GM23338 (cell line): Measurements from ENCODE around the gene RNF145. TPM values are rescaled to one million over a fixed set of nuclear protein-coding genes. Genes with fewer than 3 reads are reported as not detected.
"Not testable (repeated sequence)": the region's sequence is repeated elsewhere in the genome, so short reads cannot be mapped to it uniquely, and the experiment has no call there.

Source experiments
- ATAC-seq: fragments of 200-7000 bp; cut with Tn5 transposase; 3 replicates; pipeline ENCODE4 v1.9.1; 2020
- DNase-seq: peaks from one replicate; pipeline ENCODE4 v3.0.0-alpha.2; 2015; ENCODE audit warnings: low spot score
- H2AFZ ChIP-seq: fragments of 200-600 bp; sonication (generic); 2 replicates; pipeline ENCODE4 v1.8.0; 2016; ENCODE audit warnings: antibody characterized with exemption, mild to moderate bottlenecking, moderate library complexity
- H3F3A ChIP-seq: fragments of 200-600 bp; sonication (generic); replicated peaks from 2 replicates; pipeline ENCODE4 v1.8.0; 2017; ENCODE audit warnings: antibody characterized with exemption, mixed run types, low read depth
- H3K27ac ChIP-seq: fragments of 200-600 bp; sonication (generic); 2 replicates; pipeline ENCODE4 v1.6.1; 2016; ENCODE audit warnings: low read depth
- H3K27me3 ChIP-seq: fragments of 200-600 bp; sonication (generic); 2 replicates; pipeline ENCODE4 v1.8.0; 2016; ENCODE audit warnings: mild to moderate bottlenecking, mixed run types, moderate library complexity; ENCODE audit not compliant: insufficient read depth
- H3K36me3 ChIP-seq: fragments of 200-600 bp; sonication (generic); 2 replicates; pipeline ENCODE4 v1.8.0; 2016; ENCODE audit warnings: mild to moderate bottlenecking; ENCODE audit not compliant: insufficient read depth
- H3K4me1 ChIP-seq: fragments of 200-600 bp; sonication (generic); 2 replicates; pipeline ENCODE4 v1.8.0; 2016; ENCODE audit warnings: mild to moderate bottlenecking, moderate library complexity; ENCODE audit not compliant: insufficient read depth
- H3K4me2 ChIP-seq: fragments of 200-600 bp; sonication (generic); 2 replicates; pipeline ENCODE4 v1.7.1; 2017; ENCODE audit warnings: mixed run types
- H3K4me3 ChIP-seq: fragments of 200-600 bp; sonication (generic); 2 replicates; pipeline ENCODE4 v1.6.1; 2016; ENCODE audit warnings: mixed run types
- H3K79me2 ChIP-seq: fragments of 200-600 bp; sonication (generic); replicated peaks from 2 replicates; pipeline ENCODE4 v1.8.0; 2017; ENCODE audit warnings: mild to moderate bottlenecking; ENCODE audit not compliant: insufficient read depth
- H3K9me2 ChIP-seq: fragments of 200-600 bp; sonication (generic); 2 replicates; pipeline ENCODE4 v1.8.0; 2017; ENCODE audit not compliant: insufficient read depth
- H4K20me1 ChIP-seq: fragments of 200-600 bp; sonication (generic); replicated peaks from 2 replicates; pipeline ENCODE4 v1.8.0; 2017; ENCODE audit warnings: mild to moderate bottlenecking; ENCODE audit not compliant: insufficient read depth
- H3K27ac Mint-ChIP-seq: 2 replicates; pipeline ENCODE4 v1.8.0; 2020; ENCODE audit warnings: inconsistent platforms, mild to moderate bottlenecking, moderate library complexity, mixed read lengths
- H3K27me3 Mint-ChIP-seq: 3 replicates; pipeline ENCODE4 v1.8.0; 2022; ENCODE audit warnings: low read depth, mild to moderate bottlenecking, moderate library complexity, mixed read lengths, inconsistent platforms; ENCODE audit not compliant: insufficient read depth, poor library complexity
- H3K36me3 Mint-ChIP-seq: 3 replicates; pipeline ENCODE4 v1.8.0; 2021; ENCODE audit warnings: low read depth, mild to moderate bottlenecking, inconsistent platforms, moderate library complexity, mixed read lengths
- H3K4me1 Mint-ChIP-seq: 3 replicates; pipeline ENCODE4 v1.8.0; 2020; ENCODE audit warnings: mild to moderate bottlenecking, inconsistent platforms, mixed read lengths
- H3K4me3 Mint-ChIP-seq: 3 replicates; pipeline ENCODE4 v1.8.0; 2021; ENCODE audit warnings: moderate library complexity, mild to moderate bottlenecking, inconsistent platforms, mixed read lengths
- H3K9me3 Mint-ChIP-seq: 3 replicates; pipeline ENCODE4 v1.8.0; 2020; ENCODE audit warnings: moderate library complexity, mild to moderate bottlenecking, inconsistent platforms, mixed read lengths
- CREB1 ChIP-seq: fragments of 250-450 bp; sonication (Bioruptor Pico); IDR thresholded peaks from 2 replicates; pipeline ENCODE4 v1.5.0; 2020; ENCODE audit warnings: low read depth, mild to moderate bottlenecking, moderate library complexity
- CTCF ChIP-seq, 2 experiments: fragments of 200-600 bp in 1 of 2; sonication (generic) in 1 of 2; conservative IDR thresholded peaks; 2 replicates each; pipeline versions ENCODE4 v1.5.1 to v1.6.1; 2016 to 2017; ENCODE audit warnings: antibody characterized with exemption in 2 of 2, low read depth in 2 of 2, mild to moderate bottlenecking in 2 of 2, moderate library complexity in 1 of 2
- ETS1 ChIP-seq: IDR thresholded peaks from 2 replicates; pipeline ENCODE4 v1.6.1; 2016; ENCODE audit warnings: antibody characterized with exemption
- JUNB ChIP-seq: IDR thresholded peaks from one replicate; pipeline ENCODE4 v1.6.1; 2016; ENCODE audit warnings: antibody characterized with exemption; ENCODE audit not compliant: unreplicated experiment
- NANOG ChIP-seq: IDR thresholded peaks from 2 replicates; pipeline ENCODE4 v1.6.1; 2016; ENCODE audit warnings: antibody characterized with exemption, borderline replicate concordance
- REST ChIP-seq: IDR thresholded peaks from one replicate; pipeline ENCODE4 v1.6.1; 2018; ENCODE audit warnings: antibody characterized with exemption; ENCODE audit not compliant: unreplicated experiment
- STAT1 ChIP-seq: IDR thresholded peaks from one replicate; pipeline ENCODE4 v1.6.1; 2016; ENCODE audit warnings: antibody characterized with exemption; ENCODE audit not compliant: unreplicated experiment
- ZNF114 ChIP-seq: fragments of 250-450 bp; sonication (Bioruptor Pico); IDR thresholded peaks from 2 replicates; pipeline ENCODE4 v1.5.0; 2020; ENCODE audit warnings: mild to moderate bottlenecking, moderate library complexity
- ZNF462 ChIP-seq: fragments of 250-450 bp; sonication (Bioruptor Pico); IDR thresholded peaks from 2 replicates; pipeline ENCODE4 v1.5.0; 2020; ENCODE audit warnings: mild to moderate bottlenecking, moderate library complexity
- polyA plus RNA-seq: library from polyadenylated mRNA; unstranded; fragments of >200 nt; fragmentation: Nextera tagmentation; extraction: Ambion mirVana; gene quantifications from 2 replicates; pipeline ENCODE4 v1.2.1, GENCODE V29; 2016
- total RNA-seq: library from RNA; depleted of rRNA; stranded (reverse); fragments of >200 nt; shearing (Covaris generic); gene quantifications from 2 replicates; pipeline ENCODE4 v1.2.3, GENCODE V29; 2014

The RNF145 gene
- total and polyA plus RNA-seq, 2 experiments from 2014 or later, result 15.6 to 43.5 TPM

- not testable (repeated sequence) for ATAC-seq, H3K4me2 ChIP-seq, H3K4me1 Mint-ChIP-seq, H3K27ac Mint-ChIP-seq, H3K9me2 ChIP-seq, H3K27ac ChIP-seq, H3K36me3 Mint-ChIP-seq, H3K79me2 ChIP-seq, H2AFZ ChIP-seq, H3K4me3 ChIP-seq, H3K4me3 Mint-ChIP-seq, H3K36me3 ChIP-seq, H4K20me1 ChIP-seq, DNase-seq, H3K4me1 ChIP-seq, H3F3A ChIP-seq, H3K9me3 Mint-ChIP-seq
- H3K27me3 ChIP-seq, result peaks cover 38% of the 10 kb centered on the region
- H3K27me3 Mint-ChIP-seq, result peaks cover 20% of the 10 kb centered on the region
Observed at GRCh38 chr5:159235871-159236520, 26.6 kb upstream of the RNF145 start.

GRCh38 chr5:159231167-159231566, 21.8 kb upstream of the RNF145 start:
- Histone ChIP-seq H3K27ac (no peak overlapping the region), H3K4me2 (no peak overlapping the region), H4K20me1 (no peaks in the 10 kb centered on the region), H3K79me2 (no peaks in the 10 kb centered on the region), H3K9me2 (no peaks in the 10 kb centered on the region), H3F3A (no peaks in the 10 kb centered on the region), H2AFZ (no peak overlapping the region), H3K36me3 (no peaks in the 10 kb centered on the region), H3K4me3 (no peak overlapping the region), H3K27me3 (peaks cover 86% of the 10 kb centered on the region), H3K4me1 (peaks cover 9% of the 10 kb centered on the region)
- ATAC-seq, result no peak
- no peaks in the 10 kb centered on the region; the same call in 2 of the 3 replicates for H3K9me3 Mint-ChIP-seq
- peaks cover 53% of the 10 kb centered on the region for H3K27me3 Mint-ChIP-seq
- H3K27ac Mint-ChIP-seq, result no peak overlapping the region
- TF ChIP-seq JUNB (no peak), ZNF462 (CRISPR knock-in tag) (no peak), ZNF114 (CRISPR knock-in tag) (no peak), STAT1 (no peak), REST (no peak), CREB1 (CRISPR knock-in tag) (no peak), CTCF (conservative IDR thresholded peaks at IDR 0.05; ENCODE audit: low read depth in 2 of 2) (no peak), NANOG (no peak), ETS1 (no peak)
- peaks cover 11% of the 10 kb centered on the region for H3K4me1 Mint-ChIP-seq
- DNase-seq, result no peak
- no peak overlapping the region for H3K4me3 Mint-ChIP-seq
- H3K36me3 Mint-ChIP-seq, result no peaks in the 10 kb centered on the region
